GM19372 (cell line): Measurements from ENCODE around the gene POR.
"Not testable (repeated sequence)": the region's sequence is repeated elsewhere in the genome, so short reads cannot be mapped to it uniquely, and the experiment has no call there.

ENCODE experiments used
- ATAC-seq: cut with Tn5 transposase; IDR thresholded peaks from one replicate; pipeline ENCODE4 v1.9.1; 2021; ENCODE audit warnings: mild to moderate bottlenecking, low read depth, moderate library complexity; ENCODE audit not compliant: unreplicated experiment

Gene POR

GRCh38 chr7:75914655-75915415, at the start of gene POR:
Gene POR, plus strand, starts transcription at chr7:75915155. Its CDS starts 38,847 bp downstream, at chr7:75954002.
- ATAC-seq: peak; percentile 96

- ATAC-seq: no peak
Measured at GRCh38 chr7:75866114-75866488, 48.9 kb upstream of the POR start.

- no peak for ATAC-seq
Measured at GRCh38 chr7:75866489-75867389, 48.2 kb upstream of the POR start.

- no peak for ATAC-seq
Measured at GRCh38 chr7:75867390-75867717, 47.6 kb upstream of the POR start.

GRCh38 chr7:75868153-75868552, 46.8 kb upstream of the POR start:
- ATAC-seq: no peak

- no peak for ATAC-seq
Measured at GRCh38 chr7:75869776-75870379, 45.1 kb upstream of the POR start.

GRCh38 chr7:75870557-75871161, 44.3 kb upstream of the POR start:
- no peak for ATAC-seq

- no peak for ATAC-seq
Measured at GRCh38 chr7:75872073-75872782, 42.7 kb upstream of the POR start.

- not testable (repeated sequence) for ATAC-seq
Measured at GRCh38 chr7:75874180-75874579, 40.8 kb upstream of the POR start.

- ATAC-seq: no peak
Measured at GRCh38 chr7:75875113-75876080, 39.6 kb upstream of the POR start.

GRCh38 chr7:75876126-75876881, 38.7 kb upstream of the POR start:
- no peak for ATAC-seq

GRCh38 chr7:75878312-75878768, 36.6 kb upstream of the POR start:
- peak; percentile 17 for ATAC-seq

- ATAC-seq: peak; percentile 90
Measured at GRCh38 chr7:75878769-75879611, 36.0 kb upstream of the POR start, which contains the start of gene RHBDD2. Gene RHBDD2, plus strand, starts transcription at chr7:75879034. Its CDS starts 49 bp downstream, at chr7:75879083.

- ATAC-seq: no peak
Measured at GRCh38 chr7:75879771-75880184, 35.2 kb upstream of the POR start.

- ATAC-seq: no peak
Measured at GRCh38 chr7:75880242-75880641, 34.7 kb upstream of the POR start.

- ATAC-seq: no peak
Measured at GRCh38 chr7:75881436-75882095, 33.4 kb upstream of the POR start.
